Calu3 (cell line): ENCODE results near the gene TPP2. TPM values are rescaled to one million over a fixed set of nuclear protein-coding genes. Genes with fewer than 3 reads are reported as not detected.

Source experiments
- BruUV-seq: library from RNA; stranded (reverse); fragments of 400-500 nt; replicated peaks from 2 replicates; lab custom pipeline; 2021; lab: Mats Ljungman, UMichigan
- CTCF ChIA-PET: fragments of 300-600 bp; sonication (Branson Sonifier 250); formaldehyde crosslinking; loops from one replicate; lab custom pipeline; 2022; ENCODE audit warnings: antibody characterized with exemption; lab: Charles Lee
- DNase-seq: peaks from one replicate; pipeline ENCODE4 v3.0.0; 2022
- H3K27ac Mint-ChIP-seq: one replicate; pipeline ENCODE4 v1.8.0; 2022; ENCODE audit warnings: mixed read lengths; ENCODE audit not compliant: unreplicated experiment
- H3K27me3 Mint-ChIP-seq: one replicate; pipeline ENCODE4 v1.8.0; 2022; ENCODE audit warnings: mixed read lengths; ENCODE audit not compliant: unreplicated experiment
- H3K36me3 Mint-ChIP-seq: one replicate; pipeline ENCODE4 v1.8.0; 2022; ENCODE audit warnings: mild to moderate bottlenecking, moderate library complexity, mixed read lengths; ENCODE audit not compliant: insufficient read depth, unreplicated experiment
- H3K4me1 Mint-ChIP-seq: one replicate; pipeline ENCODE4 v1.8.0; 2022; ENCODE audit warnings: mild to moderate bottlenecking, low read depth, mixed read lengths; ENCODE audit not compliant: unreplicated experiment
- H3K4me3 Mint-ChIP-seq: one replicate; pipeline ENCODE4 v1.8.0; 2022; ENCODE audit warnings: mild to moderate bottlenecking, low read depth, moderate library complexity, mixed read lengths; ENCODE audit not compliant: unreplicated experiment
- H3K9me3 Mint-ChIP-seq: one replicate; pipeline ENCODE4 v1.8.0; 2022; ENCODE audit warnings: low read depth, mixed read lengths; ENCODE audit not compliant: unreplicated experiment
- CTCF ChIP-seq: fragments of 200-600 bp; IDR thresholded peaks from one replicate; pipeline ENCODE4 v1.8.0; 2022; ENCODE audit warnings: antibody characterized with exemption; ENCODE audit not compliant: unreplicated experiment
- intact Hi-C: fragments of 100-400 bp; cut with micrococcal nuclease; formaldehyde crosslinking; loops from one replicate; pipeline ENCODE4 v1.10.0; 2022; ENCODE audit not compliant: unreplicated experiment
- total RNA-seq: library from RNA; stranded (reverse); gene quantifications from 2 replicates; pipeline ENCODE4 v1.2.3, GENCODE V29; 2022

TPP2 gene
- total RNA-seq, 1 experiment from 2014 or later, result 17.3 TPM

- intact Hi-C loops, result no loop called here
- DNase-seq, result no peak
- H3K27ac Mint-ChIP-seq, result no peak overlapping the region
- H3K36me3 Mint-ChIP-seq, result no peaks in the 10 kb centered on the region
- no peaks in the 10 kb centered on the region for H3K9me3 Mint-ChIP-seq
- peaks cover 12% of the 10 kb centered on the region for H3K27me3 Mint-ChIP-seq
- no TSS peak for BruUV-seq
- H3K4me3 Mint-ChIP-seq, result no peak overlapping the region
- CTCF ChIA-PET, result no interaction called here
- TF ChIP-seq CTCF, result no peak
- H3K4me1 Mint-ChIP-seq, result no peaks in the 10 kb centered on the region
Measured at GRCh38 chr13:102697929-102698648, 101.3 kb downstream of the TPP2 start.

- intact Hi-C loops, result no loop called here
- Mint-ChIP-seq H3K9me3 (no peaks in the 10 kb centered on the region), H3K27me3 (peaks cover 12% of the 10 kb centered on the region), H3K36me3 (no peaks in the 10 kb centered on the region), H3K27ac (no peak overlapping the region), H3K4me1 (no peaks in the 10 kb centered on the region), H3K4me3 (no peak overlapping the region)
- CTCF ChIA-PET, result no interaction called here
- BruUV-seq, result no TSS peak
- DNase-seq, result no peak
- no peak for TF ChIP-seq CTCF
Measured at GRCh38 chr13:102698649-102698980, 101.8 kb downstream of the TPP2 start.

GRCh38 chr13:102699504-102699903 lies 102.7 kb downstream of the TPP2 start:
- Mint-ChIP-seq H3K27me3 (peaks cover 11% of the 10 kb centered on the region), H3K4me3 (no peak overlapping the region), H3K4me1 (no peaks in the 10 kb centered on the region), H3K36me3 (no peaks in the 10 kb centered on the region), H3K27ac (no peak overlapping the region), H3K9me3 (no peaks in the 10 kb centered on the region)
- CTCF ChIA-PET, result no interaction called here
- intact Hi-C loops, result no loop called here
- TF ChIP-seq CTCF, result no peak
- no peak for DNase-seq
- no TSS peak for BruUV-seq

GRCh38 chr13:102700088-102701031 lies 103.6 kb downstream of the TPP2 start:
- intact Hi-C loops, result no loop called here
- no peak for TF ChIP-seq CTCF

More at GRCh38 chr13:102700088-102701031, 103.6 kb downstream of the TPP2 start:
- Mint-ChIP-seq H3K27ac (no peak overlapping the region), H3K4me3 (no peak overlapping the region), H3K4me1 (no peaks in the 10 kb centered on the region), H3K27me3 (peaks cover 2% of the 10 kb centered on the region), H3K9me3 (no peaks in the 10 kb centered on the region), H3K36me3 (no peaks in the 10 kb centered on the region)
- CTCF ChIA-PET, result no interaction called here
- no peak for DNase-seq
- no TSS peak for BruUV-seq
